Prostate gland (tissue), 2 donors: ENCODE measurements around the gene GFOD2.

Experiments used
- POLR2A ChIP-seq: fragments of 450-650 bp; IDR thresholded peaks from one replicate; pipeline ENCODE4 v1.6.1; 2016; ENCODE audit warnings: antibody characterized with exemption, mild to moderate bottlenecking
- POLR2AphosphoS5 ChIP-seq: sonication (generic); formaldehyde crosslinking; IDR thresholded peaks from one replicate; pipeline ENCODE4 v1.6.1; 2017; ENCODE audit warnings: antibody characterized with exemption
- TF ChIP-seq, protein P1 (sequence below), 4 experiments: fragments of 200-600 bp in 2 of 4; fragments of 450-650 bp in 2 of 4; sonication (generic) in 2 of 4; IDR thresholded peaks; 1 replicate in 3 of 4; 2 replicates in 1 of 4; pipeline ENCODE4 v1.5.1; 2016 to 2019; ENCODE audit warnings: antibody characterized with exemption in 4 of 4, mild to moderate bottlenecking in 2 of 4, moderate library complexity in 2 of 4

DNA sequence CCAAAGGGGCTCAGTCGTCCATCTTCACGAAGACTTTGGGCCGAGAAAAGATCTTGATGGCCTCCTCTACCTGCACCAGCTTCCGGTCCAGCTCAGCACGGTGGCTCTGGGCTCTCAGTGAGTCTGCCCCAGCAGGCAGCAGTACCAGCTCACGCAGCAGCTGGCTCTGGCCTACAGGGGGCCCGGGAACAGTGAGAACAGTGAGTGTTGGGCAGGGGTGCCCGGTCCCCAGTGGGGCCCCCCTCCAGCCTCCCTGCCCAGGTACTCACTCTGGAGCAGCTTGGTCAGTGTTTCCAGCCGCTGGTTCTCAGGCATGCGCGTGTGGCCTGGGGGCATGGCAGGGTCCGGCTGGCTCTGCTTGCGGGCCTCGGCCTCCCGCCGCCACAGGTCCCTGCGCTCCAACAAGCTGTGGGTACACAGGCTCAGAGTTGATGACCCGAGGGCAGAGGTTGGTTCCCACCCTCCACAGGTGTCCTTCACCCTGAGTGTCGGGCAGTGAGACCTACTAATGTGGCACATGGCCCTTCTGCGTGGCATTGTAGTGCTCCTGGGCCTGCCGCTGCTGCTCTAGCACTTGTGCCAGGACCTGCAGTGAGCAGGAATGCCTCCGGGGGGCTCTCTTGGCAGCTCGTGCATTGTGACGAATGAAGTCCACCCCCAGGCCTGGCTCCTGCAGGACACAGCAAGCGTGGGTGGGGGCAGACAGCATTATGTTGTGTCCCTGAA, 55.8 kb downstream of the GFOD2 start:
- TF ChIP-seq, protein P1, sequence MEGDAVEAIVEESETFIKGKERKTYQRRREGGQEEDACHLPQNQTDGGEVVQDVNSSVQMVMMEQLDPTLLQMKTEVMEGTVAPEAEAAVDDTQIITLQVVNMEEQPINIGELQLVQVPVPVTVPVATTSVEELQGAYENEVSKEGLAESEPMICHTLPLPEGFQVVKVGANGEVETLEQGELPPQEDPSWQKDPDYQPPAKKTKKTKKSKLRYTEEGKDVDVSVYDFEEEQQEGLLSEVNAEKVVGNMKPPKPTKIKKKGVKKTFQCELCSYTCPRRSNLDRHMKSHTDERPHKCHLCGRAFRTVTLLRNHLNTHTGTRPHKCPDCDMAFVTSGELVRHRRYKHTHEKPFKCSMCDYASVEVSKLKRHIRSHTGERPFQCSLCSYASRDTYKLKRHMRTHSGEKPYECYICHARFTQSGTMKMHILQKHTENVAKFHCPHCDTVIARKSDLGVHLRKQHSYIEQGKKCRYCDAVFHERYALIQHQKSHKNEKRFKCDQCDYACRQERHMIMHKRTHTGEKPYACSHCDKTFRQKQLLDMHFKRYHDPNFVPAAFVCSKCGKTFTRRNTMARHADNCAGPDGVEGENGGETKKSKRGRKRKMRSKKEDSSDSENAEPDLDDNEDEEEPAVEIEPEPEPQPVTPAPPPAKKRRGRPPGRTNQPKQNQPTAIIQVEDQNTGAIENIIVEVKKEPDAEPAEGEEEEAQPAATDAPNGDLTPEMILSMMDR (IDR thresholded peaks at IDR 0.05): no peak
- TF ChIP-seq POLR2AphosphoS5: no peak
- no peak for TF ChIP-seq POLR2A
